ENCODE measurements around the gene NELL1. TPM values are rescaled to one million over a fixed set of nuclear protein-coding genes. Genes with fewer than 3 reads are reported as not detected.

NELL1 gene
- total RNA-seq, 6 experiments from 2014 or later: not detected

DNA sequence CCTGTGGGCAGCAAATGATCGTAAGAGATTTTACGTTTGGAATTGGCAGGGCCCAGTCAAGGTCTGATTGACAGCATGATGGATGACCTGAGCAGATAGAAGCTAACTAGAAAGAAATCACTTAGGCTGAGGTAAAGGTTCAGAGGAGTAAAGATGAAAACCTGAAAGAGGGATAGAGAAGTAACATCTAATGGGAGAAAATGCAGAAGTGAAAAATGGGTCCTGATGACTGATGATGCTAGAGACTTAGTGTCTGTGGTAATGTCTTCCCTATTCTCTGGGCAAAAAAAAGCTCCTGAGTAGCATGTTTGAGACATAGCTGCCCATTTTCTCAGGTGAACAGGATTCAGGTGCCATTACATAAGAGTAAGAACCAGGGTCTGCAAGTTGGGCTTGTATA lies 894.7 kb downstream of the NELL1 start:
- H3K9me3 Mint-ChIP-seq: peaks cover 40% of the 10 kb centered on the region
- TF ChIP-seq, protein P1, sequence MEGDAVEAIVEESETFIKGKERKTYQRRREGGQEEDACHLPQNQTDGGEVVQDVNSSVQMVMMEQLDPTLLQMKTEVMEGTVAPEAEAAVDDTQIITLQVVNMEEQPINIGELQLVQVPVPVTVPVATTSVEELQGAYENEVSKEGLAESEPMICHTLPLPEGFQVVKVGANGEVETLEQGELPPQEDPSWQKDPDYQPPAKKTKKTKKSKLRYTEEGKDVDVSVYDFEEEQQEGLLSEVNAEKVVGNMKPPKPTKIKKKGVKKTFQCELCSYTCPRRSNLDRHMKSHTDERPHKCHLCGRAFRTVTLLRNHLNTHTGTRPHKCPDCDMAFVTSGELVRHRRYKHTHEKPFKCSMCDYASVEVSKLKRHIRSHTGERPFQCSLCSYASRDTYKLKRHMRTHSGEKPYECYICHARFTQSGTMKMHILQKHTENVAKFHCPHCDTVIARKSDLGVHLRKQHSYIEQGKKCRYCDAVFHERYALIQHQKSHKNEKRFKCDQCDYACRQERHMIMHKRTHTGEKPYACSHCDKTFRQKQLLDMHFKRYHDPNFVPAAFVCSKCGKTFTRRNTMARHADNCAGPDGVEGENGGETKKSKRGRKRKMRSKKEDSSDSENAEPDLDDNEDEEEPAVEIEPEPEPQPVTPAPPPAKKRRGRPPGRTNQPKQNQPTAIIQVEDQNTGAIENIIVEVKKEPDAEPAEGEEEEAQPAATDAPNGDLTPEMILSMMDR (IDR thresholded peaks at IDR 0.05): no peak
- H3K4me3 Mint-ChIP-seq: no peak overlapping the region
- no peaks in the 10 kb centered on the region for H3K36me3 Mint-ChIP-seq (ENCODE audit: low read depth)
- no peaks in the 10 kb centered on the region for H3K4me1 Mint-ChIP-seq (ENCODE audit: low read depth)
- no peak for DNase-seq
- H3K27me3 Mint-ChIP-seq (ENCODE audit: insufficient read depth): no peaks in the 10 kb centered on the region
- no peak overlapping the region for H3K27ac Mint-ChIP-seq

DNA sequence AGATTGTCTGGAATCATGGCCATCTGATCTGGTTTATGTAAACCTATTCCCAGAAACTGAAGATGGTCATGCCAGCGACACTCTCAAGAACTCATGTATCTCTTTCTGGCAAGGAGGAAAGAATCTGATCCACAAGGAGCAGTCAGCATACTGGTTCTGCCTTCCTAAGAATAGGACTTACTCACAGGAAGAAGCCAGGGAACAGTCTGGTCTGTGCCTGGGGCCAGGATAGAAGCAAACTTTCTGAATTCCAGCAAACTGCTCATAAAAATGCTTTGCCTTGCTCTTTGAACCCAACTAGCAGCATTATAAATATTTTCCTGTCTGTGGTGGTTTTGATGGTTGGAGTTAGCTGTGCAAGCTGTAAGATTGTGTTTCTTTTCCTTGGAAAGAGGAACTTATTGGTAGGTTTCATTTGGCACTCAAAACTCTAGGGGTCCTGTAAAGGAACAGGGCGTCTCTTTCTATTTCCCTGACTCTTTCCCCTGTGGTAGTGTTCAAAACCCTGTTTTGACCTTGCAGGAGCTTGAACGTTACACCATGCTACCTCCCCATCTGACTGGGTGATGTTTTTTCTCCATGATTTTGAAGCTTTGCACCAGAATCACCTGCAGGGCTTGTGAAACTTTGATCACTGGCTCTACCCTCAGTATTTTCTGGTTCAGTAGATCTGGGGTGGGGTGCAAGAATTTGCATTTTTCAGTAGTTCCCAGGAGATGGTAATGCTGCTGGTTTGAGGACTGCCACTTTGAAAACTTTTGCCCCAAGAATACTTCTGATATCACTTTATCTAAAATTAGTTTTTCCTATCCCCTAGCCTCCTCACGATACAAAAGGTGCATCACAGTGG lies 895.7 kb downstream of the NELL1 start:
- H3K27ac Mint-ChIP-seq: no peak overlapping the region
- H3K4me3 Mint-ChIP-seq: no peak overlapping the region
- H3K27me3 Mint-ChIP-seq (ENCODE audit: insufficient read depth): no peaks in the 10 kb centered on the region
- H3K36me3 Mint-ChIP-seq (ENCODE audit: low read depth): no peaks in the 10 kb centered on the region
- no peak for DNase-seq
- TF ChIP-seq, protein P1 (IDR thresholded peaks at IDR 0.05): no peak
- H3K4me1 Mint-ChIP-seq (ENCODE audit: low read depth): no peaks in the 10 kb centered on the region
- H3K9me3 Mint-ChIP-seq: peaks cover 43% of the 10 kb centered on the region

DNA sequence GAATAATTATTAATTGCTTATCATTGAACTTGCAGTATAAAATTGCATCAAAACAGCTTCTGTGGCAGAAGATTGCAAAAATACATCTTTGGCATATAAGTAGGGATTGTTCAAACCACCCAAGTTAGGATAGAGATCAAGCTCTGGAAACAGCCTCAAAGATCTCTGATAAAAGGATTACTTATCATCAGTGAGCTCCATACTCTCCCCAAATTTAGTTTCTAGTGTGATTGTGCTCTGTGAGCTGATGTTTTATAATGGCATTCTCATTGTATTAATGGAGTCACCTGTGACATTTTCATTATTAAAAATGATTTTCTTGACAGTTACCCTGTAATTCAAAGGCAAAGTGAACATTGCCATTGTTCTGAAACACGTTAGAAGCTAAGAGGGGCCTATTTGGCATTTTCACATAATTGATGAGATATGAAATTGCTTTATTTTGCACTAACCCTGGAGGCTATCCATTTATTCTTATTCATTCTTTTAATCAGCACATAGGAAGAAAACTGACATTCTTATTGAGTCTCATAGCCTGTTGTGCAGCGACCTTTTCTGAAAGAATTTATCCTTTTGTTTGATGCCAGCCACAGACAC lies 897.2 kb downstream of the NELL1 start:
- Mint-ChIP-seq H3K27me3 (ENCODE audit: insufficient read depth) (no peaks in the 10 kb centered on the region), H3K4me1 (ENCODE audit: low read depth) (no peaks in the 10 kb centered on the region), H3K27ac (no peak overlapping the region), H3K36me3 (ENCODE audit: low read depth) (no peaks in the 10 kb centered on the region), H3K9me3 (peaks cover 40% of the 10 kb centered on the region), H3K4me3 (no peak overlapping the region)
- no peak for DNase-seq
- TF ChIP-seq, protein P1 (IDR thresholded peaks at IDR 0.05): no peak

- no peak overlapping the region for H3K27ac Mint-ChIP-seq
- no peaks in the 10 kb centered on the region for H3K36me3 Mint-ChIP-seq (ENCODE audit: low read depth)
- no peak overlapping the region for H3K4me3 Mint-ChIP-seq
- peaks cover 46% of the 10 kb centered on the region for H3K9me3 Mint-ChIP-seq
- no peaks in the 10 kb centered on the region for H3K4me1 Mint-ChIP-seq (ENCODE audit: low read depth)
- no peaks in the 10 kb centered on the region for H3K27me3 Mint-ChIP-seq (ENCODE audit: insufficient read depth)
- DNase-seq: no peak
- TF ChIP-seq, protein P1 (IDR thresholded peaks at IDR 0.05): no peak
Observed at GRCh38 chr11:21567645-21568290, 898.4 kb downstream of the NELL1 start.

DNA sequence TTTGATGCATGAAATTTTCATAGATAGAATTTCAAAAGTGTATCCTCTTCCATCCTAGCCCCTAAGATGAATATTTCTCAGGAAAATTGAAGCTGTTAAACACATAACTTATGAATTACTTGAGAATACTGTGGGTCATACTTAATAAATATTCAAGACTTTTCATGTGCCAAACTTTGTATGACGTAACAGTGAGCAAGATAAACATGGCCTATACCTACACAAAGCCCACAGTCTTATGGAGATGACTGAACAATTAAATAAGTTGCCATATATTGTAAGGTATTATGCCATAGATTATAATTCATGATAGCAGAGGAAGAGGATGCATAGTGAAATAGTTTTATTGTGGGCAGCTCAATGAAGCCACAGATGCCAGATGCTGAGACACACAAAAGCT lies 902.8 kb downstream of the NELL1 start:
- Mint-ChIP-seq H3K27me3 (ENCODE audit: insufficient read depth) (no peaks in the 10 kb centered on the region), H3K4me3 (no peak overlapping the region), H3K4me1 (ENCODE audit: low read depth) (no peaks in the 10 kb centered on the region), H3K36me3 (ENCODE audit: low read depth) (no peaks in the 10 kb centered on the region), H3K27ac (no peak overlapping the region), H3K9me3 (peaks cover 34% of the 10 kb centered on the region)
- no peak for DNase-seq
- TF ChIP-seq, protein P1 (IDR thresholded peaks at IDR 0.05): no peak
